CD4-positive, alpha-beta T cell treated with Interleukin-12 subunit alpha and Interleukin-12 subunit beta, for 1 hour (primary cell): ENCODE results near the gene KRT76.
"Not testable (repeated sequence)": the region's sequence is repeated elsewhere in the genome, so short reads cannot be mapped to it uniquely, and the experiment has no call there.

Source experiments
- DNase-seq: peaks from one replicate; pipeline ENCODE4 v3.0.0-alpha.2; 2020

The KRT76 gene

DNA sequence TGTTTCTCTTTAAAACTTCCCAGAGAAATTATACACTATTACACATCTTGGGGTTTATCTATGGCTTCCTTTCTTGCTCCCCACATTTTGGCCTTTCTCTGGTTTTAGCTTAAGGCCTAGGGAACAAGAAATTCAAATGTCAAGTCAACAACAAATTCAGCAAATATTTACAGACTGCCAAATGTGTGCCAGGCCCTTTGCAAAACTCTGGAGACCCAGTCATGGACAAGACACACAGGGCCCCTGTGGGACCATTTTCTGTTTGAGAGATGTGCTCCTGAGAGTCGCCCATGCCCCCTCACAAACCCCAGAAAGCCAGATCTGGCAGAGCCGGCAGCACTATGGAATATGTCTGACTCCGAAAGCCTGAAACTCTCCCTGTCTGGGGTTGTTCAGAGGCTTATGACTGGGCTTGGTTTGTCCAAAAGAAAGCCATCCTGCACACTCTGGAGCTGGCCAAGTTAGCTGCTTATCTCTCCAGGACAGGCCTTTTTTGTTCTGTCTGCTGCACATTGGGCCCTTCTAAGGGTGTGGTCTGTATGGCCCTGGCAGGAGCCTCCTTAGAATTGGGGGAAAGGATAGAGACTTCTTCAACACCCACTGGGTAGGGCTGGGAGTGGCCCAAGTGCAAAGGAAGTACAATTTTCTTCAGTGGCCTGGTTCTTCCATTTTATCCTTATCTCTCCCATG, 19.8 kb upstream of the KRT76 start:
- no peak for DNase-seq

DNA sequence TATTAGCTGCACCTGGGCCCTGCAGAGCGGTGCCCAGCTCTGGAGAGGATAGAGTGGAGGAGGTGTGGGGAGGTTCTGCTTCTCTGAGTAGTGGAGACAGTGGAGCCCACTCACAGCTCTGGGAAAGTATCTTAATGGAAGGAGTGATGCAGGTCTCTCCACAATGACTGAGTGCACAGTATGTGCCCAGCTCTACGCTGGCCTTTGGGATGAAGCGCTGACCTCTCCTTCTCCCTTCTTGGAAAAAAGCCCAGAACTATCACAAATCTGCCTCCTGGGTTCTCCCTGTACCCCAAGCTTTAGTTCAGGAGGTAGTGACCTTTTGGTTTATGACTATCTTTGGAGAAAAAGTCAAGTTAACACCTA, 19.3 kb upstream of the KRT76 start:
- no peak for DNase-seq

DNA sequence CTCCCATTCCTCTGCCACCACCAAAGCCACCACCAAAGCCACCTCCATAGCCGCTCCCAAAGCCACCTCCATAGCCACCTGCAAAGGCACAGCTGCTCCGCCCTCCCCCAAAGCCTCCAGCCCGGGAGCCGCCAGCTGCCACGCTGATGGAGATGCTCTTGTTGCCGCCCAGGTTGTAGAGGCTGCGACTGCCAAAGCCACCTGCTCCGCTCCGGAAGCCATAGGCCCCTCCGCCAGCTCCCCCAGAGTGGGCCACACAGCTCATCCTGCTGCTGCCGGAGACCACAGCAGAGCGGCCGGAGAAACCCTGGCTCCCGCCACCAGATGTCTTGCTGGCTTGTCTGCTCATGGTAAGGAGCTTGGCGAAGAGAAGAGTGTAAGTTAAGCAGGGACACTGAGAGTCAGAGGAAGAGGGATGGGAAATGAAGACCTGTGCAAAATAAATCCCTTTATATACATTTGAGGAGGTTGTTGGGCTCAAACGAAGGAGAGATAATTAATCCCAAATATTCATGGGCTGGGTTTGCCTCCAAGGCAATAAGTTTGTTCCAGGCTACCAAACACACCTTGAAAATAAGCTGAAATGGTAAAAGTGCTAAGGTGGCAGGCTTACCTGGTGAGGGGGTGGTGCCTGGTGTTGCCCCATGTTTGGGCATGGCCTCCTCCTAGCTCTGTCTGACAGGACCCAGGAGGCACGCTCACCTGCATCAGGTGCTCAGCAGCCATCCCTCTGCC, 18.7 kb upstream of the KRT76 start, which contains the start of gene KRT3:
TSS of gene KRT3 (minus strand) at position 424 of the 735 bp plus-strand sequence. CDS start at position 349, 75 bp downstream.
- no peak for DNase-seq

DNA sequence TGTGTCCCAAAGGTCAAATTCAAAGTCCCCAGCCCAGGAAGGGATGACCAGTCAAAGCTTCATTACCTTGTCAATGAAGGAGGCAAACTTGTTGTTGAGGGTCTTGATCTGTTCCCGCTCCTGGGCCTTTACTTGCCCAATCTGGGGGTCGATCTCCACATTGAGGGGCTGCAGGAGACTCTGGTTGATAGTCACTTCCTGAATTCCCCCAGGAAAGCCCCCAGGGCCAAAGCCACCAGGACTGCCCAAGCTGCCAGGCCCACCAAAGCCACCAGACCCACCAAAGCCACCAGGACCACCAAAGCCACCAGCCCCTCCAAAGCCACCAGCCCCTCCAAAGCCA, 18.2 kb upstream of the KRT76 start:
- DNase-seq, result not testable (repeated sequence)

DNA sequence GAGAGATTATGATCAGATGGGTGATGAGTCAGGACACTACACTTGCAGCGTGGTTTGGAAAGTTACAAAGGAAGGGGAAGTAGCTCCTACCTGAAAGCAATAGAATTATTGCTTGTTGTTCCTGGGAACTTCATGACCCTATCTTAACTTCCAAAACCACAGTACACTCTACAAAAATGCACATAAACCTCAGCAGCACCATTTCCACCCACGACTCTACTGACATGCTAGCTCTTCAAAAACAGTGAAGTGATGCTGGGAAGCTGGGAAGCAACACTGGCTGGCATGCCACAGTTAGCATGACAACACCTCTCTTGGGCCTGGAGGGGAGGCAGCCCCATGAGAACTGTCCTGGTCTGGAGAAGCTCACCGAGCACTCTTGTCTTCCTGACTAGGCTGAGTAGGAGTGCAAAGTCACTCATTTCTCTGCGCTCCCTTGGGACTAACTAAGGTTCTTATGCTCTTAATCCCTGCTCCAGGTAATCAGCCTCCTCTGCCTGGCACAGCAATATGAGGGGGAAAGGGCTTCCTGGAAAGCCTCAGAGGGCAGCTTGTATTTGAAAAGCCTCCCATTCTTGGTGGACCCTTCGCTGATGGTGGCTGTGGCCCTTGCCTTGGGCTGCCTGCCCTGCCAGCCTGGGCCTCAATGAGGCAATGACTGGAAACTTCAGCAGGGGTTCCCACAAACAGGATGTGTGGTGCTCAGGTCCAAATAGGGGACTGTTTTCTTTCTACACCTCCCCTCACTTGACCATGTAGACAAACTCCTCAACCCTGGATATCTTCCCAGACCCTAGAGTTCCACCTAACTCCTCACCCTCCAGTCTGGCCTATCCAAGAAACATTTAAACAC, 17.6 kb upstream of the KRT76 start:
- no peak for DNase-seq

DNA sequence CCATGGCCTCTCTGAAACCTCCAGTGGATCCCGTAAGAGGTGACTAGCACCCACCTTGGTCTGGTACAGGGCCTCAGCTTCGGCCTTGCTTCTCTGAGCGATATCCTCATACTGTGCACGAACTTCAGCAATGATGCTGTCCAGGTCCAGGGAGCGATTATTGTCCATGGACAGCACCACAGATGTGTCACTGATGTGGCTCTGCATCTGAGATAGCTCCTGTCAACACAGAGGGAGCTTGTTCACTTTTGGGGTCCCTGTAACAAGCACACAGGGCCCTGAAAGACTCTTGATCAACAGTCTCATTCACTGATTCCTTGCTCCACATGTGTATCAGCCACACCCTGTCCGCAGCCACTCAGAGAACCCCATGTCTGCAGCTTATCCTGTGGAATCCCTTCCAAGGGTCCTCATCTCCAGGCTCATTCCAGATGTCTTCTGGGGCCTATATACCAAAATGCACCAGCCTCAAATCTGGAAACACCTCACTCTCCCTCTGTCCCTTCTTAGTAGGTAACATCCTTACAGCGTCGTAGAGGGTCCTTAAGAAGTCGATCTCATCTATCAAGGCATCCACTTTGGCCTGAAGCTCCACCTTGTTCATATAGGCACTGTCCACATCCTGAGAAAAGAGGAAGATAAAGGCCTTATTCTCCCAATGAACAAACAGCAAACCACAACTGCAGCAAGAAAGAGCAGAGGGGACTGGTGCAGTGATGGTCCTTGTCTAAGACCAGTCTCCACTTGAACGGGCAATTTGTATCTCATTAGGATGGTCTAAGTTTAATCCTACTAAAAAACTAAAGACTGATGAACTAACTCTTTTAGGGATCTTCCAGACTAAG, 15.3 kb upstream of the KRT76 start:
- no peak for DNase-seq

DNA sequence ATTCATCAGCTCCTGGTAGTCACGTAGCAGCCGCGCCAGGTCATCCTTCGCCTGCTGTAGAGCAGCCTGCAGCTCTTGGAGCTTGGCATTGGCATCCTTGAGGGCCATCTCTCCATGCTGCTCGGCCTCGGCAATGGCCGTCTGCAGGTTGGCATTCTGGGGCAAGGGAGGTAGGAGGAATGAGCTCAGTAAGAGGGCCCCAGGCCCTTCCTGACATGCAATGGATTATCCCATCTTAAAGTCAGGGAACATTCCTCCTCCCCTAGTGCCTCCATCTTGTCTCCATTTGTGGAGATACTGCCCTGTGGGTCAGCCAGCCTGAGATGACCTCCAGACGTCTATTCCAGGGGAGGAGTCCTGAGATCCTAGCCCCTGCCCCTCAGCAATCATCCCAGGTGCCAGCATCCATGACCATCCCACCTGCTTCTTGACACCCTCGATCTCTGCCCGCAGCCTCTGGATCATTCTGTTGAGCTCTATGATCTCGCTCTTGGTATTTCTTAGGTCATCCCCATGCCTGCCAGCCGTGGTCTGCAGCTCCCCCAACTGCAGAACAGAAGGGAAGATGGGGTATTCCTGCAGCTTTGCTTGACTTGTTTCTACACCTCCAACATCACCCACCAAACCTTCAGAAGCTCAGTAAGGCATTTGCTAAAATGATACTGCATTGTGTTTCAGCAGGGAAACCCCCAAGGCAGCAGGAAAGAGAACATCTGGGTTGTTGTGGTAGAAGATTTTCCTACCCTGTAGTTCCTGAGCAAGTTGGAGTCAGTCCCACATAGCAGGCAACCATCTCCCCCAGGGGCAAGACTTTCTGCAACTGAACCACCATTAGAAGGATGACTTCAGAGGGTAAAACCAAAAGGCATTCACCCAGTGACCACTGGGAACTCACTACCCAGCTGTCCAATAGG, 14.4 kb upstream of the KRT76 start:
- DNase-seq, result no peak

DNA sequence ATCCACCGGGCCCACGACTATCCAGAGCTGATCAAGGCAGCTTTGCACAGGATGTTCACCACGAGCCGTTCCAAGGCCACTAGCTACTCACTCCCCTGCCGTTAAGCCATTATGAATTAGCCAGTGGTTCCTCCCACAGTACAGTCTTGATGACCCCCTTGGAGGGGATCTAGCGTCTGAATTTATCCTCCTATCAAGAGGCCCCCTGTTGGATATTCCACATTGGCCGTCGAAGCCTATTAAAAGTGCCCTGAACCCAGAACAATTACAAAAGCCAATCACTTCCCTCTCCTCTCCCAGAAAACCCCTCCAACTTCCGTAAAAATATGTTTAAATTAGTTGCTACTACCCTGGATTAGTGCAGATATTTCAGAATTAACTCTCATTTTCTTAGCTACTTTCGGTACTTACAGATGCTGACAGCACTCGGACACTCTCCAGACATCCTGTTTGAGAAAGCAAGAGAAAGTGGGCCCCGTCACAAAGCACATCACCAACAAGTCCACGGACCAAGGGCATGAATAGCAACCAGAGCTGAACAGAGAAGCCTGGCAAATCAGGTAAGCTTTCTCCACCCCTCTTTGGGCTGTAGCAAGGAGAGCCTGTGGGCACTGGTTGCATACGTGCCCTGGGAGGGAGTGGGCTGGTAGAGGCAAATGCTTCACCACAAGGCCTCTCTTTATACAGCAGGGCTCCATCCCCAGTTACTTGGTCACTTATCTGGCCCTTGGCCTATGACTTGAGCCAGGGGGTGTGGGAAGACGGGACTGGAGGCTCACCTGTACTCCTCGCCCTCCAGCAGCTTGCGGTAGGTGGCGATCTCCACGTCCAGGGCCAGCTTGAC, 13.5 kb upstream of the KRT76 start:
- no peak for DNase-seq

DNA sequence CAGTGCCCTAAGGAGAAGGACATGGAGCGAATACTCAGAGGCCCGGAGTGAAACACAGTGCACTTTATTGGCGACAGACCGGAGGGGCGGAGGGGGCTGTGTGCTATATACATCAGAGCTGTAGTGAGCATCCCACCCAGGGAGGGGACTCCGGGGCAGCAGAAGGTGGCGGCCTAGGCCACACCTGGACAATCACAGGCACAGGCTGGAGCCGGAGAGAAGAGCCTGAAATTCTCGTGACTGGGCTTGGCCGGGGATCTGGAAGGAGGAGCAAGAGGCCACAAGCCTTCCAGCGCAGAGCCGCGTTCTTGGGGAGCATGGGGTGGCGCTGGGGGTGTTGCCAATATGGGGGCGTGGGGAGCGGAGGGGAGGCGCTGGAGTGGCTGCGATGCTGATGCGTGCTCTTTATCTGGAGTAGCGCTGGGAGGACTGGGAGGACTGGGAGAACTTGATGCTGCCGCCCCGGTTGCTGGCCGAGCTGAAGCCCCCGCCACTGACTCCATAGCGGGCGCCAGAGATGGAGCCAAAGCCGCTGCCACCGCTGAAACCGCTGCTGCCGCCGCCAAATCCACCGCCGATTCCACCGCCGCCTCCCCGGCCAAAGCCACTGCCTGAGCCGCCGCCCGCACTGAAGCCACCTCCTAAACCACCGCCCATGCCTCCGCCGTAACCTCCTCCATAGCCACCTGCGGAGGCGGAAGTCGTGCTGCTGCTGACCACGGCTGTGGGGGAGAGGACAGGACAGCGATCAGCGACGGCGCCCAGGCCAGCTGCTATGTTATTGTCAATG, 12.7 kb upstream of the KRT76 start:
- DNase-seq, result no peak

DNA sequence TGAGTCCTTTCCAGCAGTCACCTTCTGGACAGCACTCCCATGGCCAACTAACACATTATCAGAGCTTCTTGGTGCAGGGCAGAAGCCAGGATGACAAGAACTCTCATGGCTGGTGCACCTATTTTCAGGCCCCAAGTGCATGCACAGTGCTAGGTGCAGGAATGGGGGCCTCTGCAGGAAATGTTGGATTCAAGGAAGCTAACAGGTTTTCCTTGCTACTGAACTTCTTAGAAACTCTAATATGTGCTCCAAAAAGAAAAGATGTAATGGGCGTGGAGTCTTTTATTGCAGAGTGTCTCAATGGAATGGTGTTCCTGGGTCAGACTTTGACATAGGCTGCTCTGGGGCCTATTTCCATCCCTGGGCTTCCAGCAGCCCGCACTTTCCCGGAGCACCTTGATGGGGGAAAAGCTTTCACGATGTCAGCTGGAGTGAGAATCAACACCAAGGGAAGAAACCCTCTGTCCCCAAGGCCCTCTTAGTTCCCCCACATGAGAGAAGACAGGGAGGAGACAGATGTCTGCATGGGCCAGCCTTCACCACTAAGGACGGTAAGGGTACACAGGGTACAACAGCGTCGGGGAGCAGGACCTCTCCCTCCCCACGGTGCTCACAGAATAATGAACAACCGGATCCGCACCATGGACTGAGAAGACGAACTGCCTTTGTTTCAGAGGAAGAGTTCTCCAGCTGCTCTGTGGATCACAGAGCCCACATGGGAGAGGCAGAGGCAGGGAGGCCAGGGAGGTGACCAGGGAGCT, 11.9 kb upstream of the KRT76 start:
- DNase-seq, result no peak

DNA sequence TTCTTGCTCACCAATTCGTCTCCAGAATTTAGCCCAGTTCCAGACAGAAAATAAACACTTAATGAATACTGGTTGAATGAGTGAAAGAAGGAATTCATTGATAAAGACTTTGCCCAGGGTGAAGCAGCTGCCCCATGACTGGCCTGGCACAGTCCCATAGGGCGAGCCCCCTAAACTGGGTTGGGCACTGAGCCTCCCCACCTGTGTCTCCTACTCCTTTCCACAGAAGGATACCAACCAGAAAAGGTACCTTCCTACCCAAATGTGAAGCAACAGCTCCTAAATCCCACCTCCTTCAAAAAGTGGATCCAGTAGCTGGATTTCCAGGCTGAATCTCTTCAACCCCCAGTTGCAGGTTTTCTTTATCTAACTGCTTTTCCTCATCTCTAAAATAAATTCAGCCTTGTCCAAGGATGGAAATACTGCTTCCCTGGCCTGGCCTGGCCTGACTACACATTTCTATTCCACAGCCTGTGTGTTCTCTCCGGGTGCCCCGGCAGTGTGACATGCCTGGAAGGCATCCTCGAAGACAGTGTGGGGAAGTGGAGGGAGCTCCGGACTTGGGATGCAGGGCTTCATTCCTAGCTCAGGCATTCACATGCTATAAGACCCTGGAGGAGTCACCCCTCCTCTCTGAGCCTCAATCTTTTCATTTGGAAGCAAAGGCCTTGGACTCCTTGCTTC, 11.2 kb upstream of the KRT76 start:
- no peak for DNase-seq

DNA sequence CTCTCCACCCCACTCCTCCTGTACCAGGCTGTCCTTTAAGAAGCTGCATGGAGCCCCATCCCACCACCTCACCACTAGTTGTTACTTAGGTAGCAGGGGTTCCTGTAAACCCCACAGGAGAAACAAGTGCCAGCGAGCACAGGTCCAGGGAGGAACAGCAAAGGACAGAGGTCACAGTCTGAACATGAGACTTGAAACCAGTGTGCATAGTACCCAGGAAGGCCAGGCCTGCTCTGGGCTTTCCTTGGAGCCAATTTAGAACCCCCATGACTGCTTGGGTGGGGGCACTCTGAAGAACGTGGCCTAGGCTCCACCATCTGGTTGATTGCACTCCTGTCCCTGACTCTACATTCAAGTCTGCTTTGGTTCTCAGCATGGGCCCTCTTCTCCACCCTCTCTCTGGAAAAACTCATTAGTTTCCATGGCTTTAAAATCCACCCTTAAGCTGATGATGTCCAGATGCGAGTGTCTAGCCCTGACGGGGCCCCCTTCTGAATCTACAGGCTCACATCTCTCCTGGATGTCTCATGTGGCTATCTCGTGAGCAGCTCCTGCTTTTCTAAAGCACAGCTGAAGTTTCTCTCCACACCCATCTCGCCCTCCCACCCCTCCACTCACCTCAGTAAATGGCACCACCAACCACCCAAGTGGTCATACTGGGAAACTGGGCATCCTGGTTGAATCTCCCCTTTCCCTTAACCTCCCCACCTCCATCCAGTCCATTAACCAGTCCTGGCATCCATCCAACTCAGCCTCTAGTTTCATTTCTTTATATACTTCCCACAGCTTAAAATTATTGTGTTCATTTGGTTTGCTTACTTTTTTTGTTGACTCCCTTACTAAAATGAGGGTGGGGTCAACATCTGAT, 10.4 kb upstream of the KRT76 start:
- no peak for DNase-seq

DNA sequence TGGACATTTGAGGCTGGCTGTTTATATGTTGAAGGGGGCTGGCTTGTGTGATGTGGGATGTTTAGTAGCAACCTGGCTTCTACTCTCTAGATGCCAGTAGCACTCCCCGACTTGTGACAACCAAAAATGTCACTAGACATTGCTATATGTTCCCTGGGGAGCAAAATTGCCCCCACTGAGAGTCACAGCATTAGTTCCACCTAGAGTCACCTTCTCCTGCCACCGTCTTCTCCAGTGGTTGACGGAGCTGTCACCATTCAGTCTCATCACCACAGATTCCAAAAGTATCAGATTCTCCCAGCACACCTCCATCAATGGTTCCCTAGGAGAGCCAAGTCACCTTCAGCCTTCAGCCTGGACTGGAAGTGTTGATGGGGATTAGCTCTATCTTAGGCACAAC, 7.8 kb upstream of the KRT76 start:
- DNase-seq, result no peak

DNA sequence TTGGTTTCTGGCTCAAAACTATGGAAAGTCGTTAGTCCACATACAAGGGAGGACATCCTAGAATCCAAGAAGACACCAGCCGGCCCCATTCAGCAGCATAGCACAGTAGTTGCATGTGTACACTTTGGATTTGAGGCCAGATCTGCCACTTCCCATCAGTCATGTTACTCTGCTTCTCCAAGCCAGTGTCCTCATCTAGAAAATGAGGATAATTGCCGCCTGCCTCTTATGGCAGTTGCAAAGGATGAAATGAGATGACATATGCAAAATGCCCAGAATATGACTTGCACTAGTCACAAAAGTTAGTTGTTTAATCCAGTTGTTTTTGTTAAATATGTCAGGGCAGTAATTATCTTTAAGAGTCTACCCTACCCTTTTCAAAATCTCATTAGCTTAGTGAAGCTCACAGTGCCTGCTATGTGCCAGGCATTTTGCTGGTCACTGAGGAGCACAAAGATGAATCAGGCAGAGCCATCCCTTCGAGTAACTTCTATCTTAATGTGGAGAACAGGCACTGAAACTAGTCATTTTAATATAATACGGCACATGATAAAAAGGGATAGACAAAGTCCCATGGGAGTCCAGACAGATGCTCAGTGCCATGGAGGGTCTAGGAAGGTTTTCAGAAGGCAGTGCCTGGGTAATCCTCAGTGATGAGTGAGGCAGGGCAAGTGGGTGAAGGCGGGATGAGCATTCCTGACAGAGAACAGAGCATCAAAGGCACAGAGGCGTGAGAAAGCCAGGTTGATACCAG, 6.6 kb upstream of the KRT76 start:
- no peak for DNase-seq

DNA sequence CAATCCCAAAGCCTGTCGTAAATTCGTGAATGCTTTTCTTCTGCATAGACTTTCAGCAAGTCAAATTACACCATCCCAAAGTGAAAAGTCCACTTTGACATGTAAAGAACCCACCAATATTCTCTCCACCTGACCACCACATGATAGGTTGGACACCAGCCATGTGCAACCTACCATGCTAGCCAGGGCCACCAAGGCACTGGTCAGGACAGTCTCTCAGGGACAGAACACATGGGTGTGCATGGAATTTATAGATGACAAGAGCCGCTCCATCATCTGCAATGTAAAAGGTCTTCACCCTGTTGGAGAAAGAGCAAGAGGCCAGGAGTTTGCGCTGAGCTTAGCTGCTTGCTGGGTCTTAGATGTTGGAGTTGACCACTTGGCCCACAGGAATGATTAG, 5.4 kb upstream of the KRT76 start:
- DNase-seq, result no peak

DNA sequence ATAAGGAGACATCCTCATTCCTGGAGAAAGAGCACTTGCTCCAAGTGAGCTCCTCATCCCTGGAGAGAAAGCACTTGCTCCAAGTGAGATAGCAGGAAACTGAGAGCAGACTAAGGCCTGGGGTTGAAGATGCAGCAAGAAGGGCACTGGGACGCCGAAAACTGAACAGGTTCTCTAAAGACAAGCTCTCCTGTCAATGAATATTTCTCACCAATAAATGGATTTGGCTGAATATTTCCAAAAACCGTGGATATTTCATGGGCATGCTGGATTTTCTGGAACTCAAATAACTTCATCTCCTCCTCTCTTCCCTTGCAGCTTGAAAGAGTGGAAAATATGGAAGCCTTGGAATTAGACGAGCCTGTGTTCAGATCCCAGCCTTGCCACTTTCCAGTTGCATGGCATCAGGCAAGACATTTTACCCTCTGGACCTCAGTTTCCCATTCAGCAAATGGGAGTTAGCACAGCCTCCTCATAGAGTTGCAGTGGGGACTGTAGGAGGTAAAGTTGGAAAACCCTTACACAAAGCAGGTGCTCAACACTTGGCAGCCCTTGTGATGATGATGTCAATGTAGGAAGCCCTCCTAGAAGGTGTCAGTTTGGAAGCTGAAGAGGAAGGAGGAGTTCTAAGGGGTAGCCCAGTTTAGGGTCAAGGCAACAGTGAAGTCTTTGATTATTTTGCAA, 4.4 kb upstream of the KRT76 start:
- no peak for DNase-seq
